ENCODE results near the gene RPL31. TPM values are rescaled to one million over a fixed set of nuclear protein-coding genes. Genes with fewer than 3 reads are reported as not detected.

The RPL31 gene
- total and polyA plus RNA-seq, 2 donors from 2014 or later: 1,182 to 2,844 TPM

- TF ChIP-seq CTCF (IDR thresholded peaks at IDR 0.05; ENCODE audit: borderline replicate concordance, extremely low read depth, insufficient read depth): peak; percentile 51
- no peak for FAIRE-seq
- no peaks in the 10 kb centered on the region for H3K4me1 ChIP-seq (ENCODE audit: control insufficient read depth in 2 of 3, insufficient read depth in 2 of 3, low read depth in 1 of 3, low read length in 3 of 3)
- no peak for DNase-seq
- H3K27ac ChIP-seq (ENCODE audit: low read depth in 2 of 2, low read length in 2 of 2): no peak overlapping the region
- H3K4me3 ChIP-seq (ENCODE audit: low read length in 3 of 3): no peak overlapping the region
- H3K36me3 ChIP-seq (ENCODE audit: control insufficient read depth in 2 of 3, insufficient read depth in 3 of 3, low read length in 3 of 3): peaks cover 2 to 18% (median 17%) of the 10 kb centered on the region in 3 donors
- intact Hi-C loops (cut with DNase I): no loop called here
- H3K9ac ChIP-seq (ENCODE audit: low read length in 3 of 3): no peak overlapping the region
- H3K27me3 ChIP-seq (ENCODE audit: control insufficient read depth, insufficient read depth, low read length): no peaks in the 10 kb centered on the region
- no peaks in the 10 kb centered on the region for H3K9me3 ChIP-seq (ENCODE audit: control insufficient read depth in 2 of 3, insufficient read depth in 1 of 3, low read length in 3 of 3)
Measured at GRCh38 chr2:101038455-101039255, 36.6 kb downstream of the RPL31 start.

GRCh38 chr2:101040072-101040471 lies 38.0 kb downstream of the RPL31 start:
- Histone ChIP-seq H3K4me3 (ENCODE audit: low read length in 3 of 3) (no peak overlapping the region), H3K27me3 (ENCODE audit: control insufficient read depth, insufficient read depth, low read length) (no peaks in the 10 kb centered on the region), H3K36me3 (ENCODE audit: control insufficient read depth in 2 of 3, insufficient read depth in 3 of 3, low read length in 3 of 3) (peaks cover 2 to 16% (median 14%) of the 10 kb centered on the region in 3 donors), H3K27ac (ENCODE audit: low read depth in 2 of 2, low read length in 2 of 2) (no peak overlapping the region), H3K9me3 (ENCODE audit: control insufficient read depth in 2 of 3, insufficient read depth in 1 of 3, low read length in 3 of 3) (no peaks in the 10 kb centered on the region), H3K4me1 (ENCODE audit: control insufficient read depth in 2 of 3, insufficient read depth in 2 of 3, low read depth in 1 of 3, low read length in 3 of 3) (no peaks in the 10 kb centered on the region), H3K9ac (ENCODE audit: low read length in 3 of 3) (no peak overlapping the region)
- no peak for TF ChIP-seq CTCF (IDR thresholded peaks at IDR 0.05; ENCODE audit: borderline replicate concordance, extremely low read depth, insufficient read depth)
- intact Hi-C loops (cut with DNase I): no loop called here
- DNase-seq (no peak), FAIRE-seq (no peak)

- H3K9me3 ChIP-seq (ENCODE audit: control insufficient read depth in 2 of 3, insufficient read depth in 1 of 3, low read length in 3 of 3): no peaks in the 10 kb centered on the region
- peaks cover 2 to 13% (median 9%) of the 10 kb centered on the region in 3 donors for H3K36me3 ChIP-seq (ENCODE audit: control insufficient read depth in 2 of 3, insufficient read depth in 3 of 3, low read length in 3 of 3)
- TF ChIP-seq CTCF (IDR thresholded peaks at IDR 0.05; ENCODE audit: borderline replicate concordance, extremely low read depth, insufficient read depth): no peak
- no peaks in the 10 kb centered on the region for H3K27me3 ChIP-seq (ENCODE audit: control insufficient read depth, insufficient read depth, low read length)
- no peaks in the 10 kb centered on the region for H3K4me1 ChIP-seq (ENCODE audit: control insufficient read depth in 2 of 3, insufficient read depth in 2 of 3, low read depth in 1 of 3, low read length in 3 of 3)
- DNase-seq (no peak), FAIRE-seq (no peak)
- intact Hi-C loops (cut with DNase I): no loop called here
- H3K9ac ChIP-seq (ENCODE audit: low read length in 3 of 3): no peak overlapping the region
- no peak overlapping the region for H3K4me3 ChIP-seq (ENCODE audit: low read length in 3 of 3)
- H3K27ac ChIP-seq (ENCODE audit: low read depth in 2 of 2, low read length in 2 of 2): no peak overlapping the region
Measured at GRCh38 chr2:101040761-101041160, 38.7 kb downstream of the RPL31 start.

All from kidney (tissue), 14 donors.